CD4-positive, alpha-beta T cell (primary cell): Measurements from ENCODE around the gene NKRF. TPM values are rescaled to one million over a fixed set of nuclear protein-coding genes. Genes with fewer than 3 reads are reported as not detected.
A peak's percentile ranks its signal among the peaks of the same experiment; 100 is the strongest.

Source experiments
- ATAC-seq: fragments of 200-7000 bp; cut with Tn5 transposase; one replicate; pipeline ENCODE4 v1.10.0; 2022; ENCODE audit warnings: mild to moderate bottlenecking; ENCODE audit not compliant: poor library complexity
- CTCF ChIA-PET: fragments of 350-600 bp; sonication (Branson Sonifier 250); formaldehyde crosslinking; loops from one replicate; lab custom pipeline; 2021; ENCODE audit warnings: antibody characterized with exemption, inconsistent platforms; lab: Charles Lee
- POLR2A ChIA-PET: fragments of 350-600 bp; sonication (Branson Sonifier 250); formaldehyde crosslinking; loops from one replicate; lab custom pipeline; 2021; ENCODE audit warnings: antibody characterized with exemption, inconsistent platforms; lab: Charles Lee
- DNase-seq, 14 experiments: peaks; one replicate each; pipeline ENCODE4 v3.0.0-alpha.2; 2013 to 2020; ENCODE audit warnings: mixed read lengths in 2 of 14
- H3K27ac ChIP-seq, 2 donors: one replicate each; pipeline versions ENCODE4 v1.5.1 to v1.7.0; 2013; ENCODE audit warnings: low read length in 2 of 2, low read depth in 1 of 2, mild to moderate bottlenecking in 1 of 2
- H3K27me3 ChIP-seq, 2 experiments: 1 replicate in 1 of 2; 2 replicates in 1 of 2; pipeline versions ENCODE4 v1.6.1 to v1.7.0; 2013; ENCODE audit warnings: low read length in 2 of 2, control low read depth in 1 of 2, mild to moderate bottlenecking in 1 of 2, moderate library complexity in 1 of 2; ENCODE audit not compliant: insufficient read depth in 2 of 2, control insufficient read depth in 1 of 2
- H3K36me3 ChIP-seq: one replicate; pipeline ENCODE4 v1.6.1; 2013; ENCODE audit warnings: low read length, control low read depth; ENCODE audit not compliant: insufficient read depth
- H3K4me1 ChIP-seq: one replicate; pipeline ENCODE4 v1.6.1; 2013; ENCODE audit warnings: low read length, control low read depth; ENCODE audit not compliant: insufficient read depth
- H3K4me3 ChIP-seq: one replicate; pipeline ENCODE4 v1.5.1; 2013; ENCODE audit warnings: mild to moderate bottlenecking, low read length, moderate library complexity
- H3K9me3 ChIP-seq, 2 experiments: 1 replicate in 1 of 2; 2 replicates in 1 of 2; pipeline versions ENCODE4 v1.6.1 to v1.7.0; 2013; ENCODE audit warnings: low read length in 2 of 2, mild to moderate bottlenecking in 2 of 2, control low read depth in 1 of 2, moderate library complexity in 1 of 2; ENCODE audit not compliant: control insufficient read depth in 1 of 2, insufficient read depth in 1 of 2
- H3K27ac Mint-ChIP-seq: one replicate; pipeline ENCODE4 v1.8.0; 2020; ENCODE audit warnings: mixed read lengths
- H3K27me3 Mint-ChIP-seq: one replicate; pipeline ENCODE4 v1.8.0; 2021; ENCODE audit warnings: mixed read lengths
- H3K36me3 Mint-ChIP-seq: one replicate; pipeline ENCODE4 v1.8.0; 2021; ENCODE audit warnings: low read depth, mixed read lengths
- H3K4me1 Mint-ChIP-seq: one replicate; pipeline ENCODE4 v1.8.0; 2021; ENCODE audit warnings: low read depth, mixed read lengths
- H3K4me3 Mint-ChIP-seq: one replicate; pipeline ENCODE4 v1.8.0; 2020; ENCODE audit warnings: mild to moderate bottlenecking, mixed read lengths
- H3K9me3 Mint-ChIP-seq: one replicate; pipeline ENCODE4 v1.8.0; 2020; ENCODE audit warnings: mixed read lengths
- intact Hi-C, 2 experiments: fragments of 100-400 bp; cut with DNase I in 1 of 2; cut with micrococcal nuclease in 1 of 2; formaldehyde crosslinking; loops; one replicate each; pipeline versions ENCODE4 v1.15.1 to v1.9.0; 2023 to 2025; cut with DNase I, micrococcal nuclease
- microRNA-seq: library from miRNA; unstranded; fragments of <30 nt; microRNA quantifications from one replicate; pipeline ENCODE4 v1.2.0, GENCODE V29; 2021; ENCODE audit warnings: borderline microRNAs expressed, borderline replicate concordance
- total RNA-seq, 174 experiments: library from RNA in 2 of 174; stranded (reverse) in 2 of 174; gene quantifications; one replicate each; pipeline ENCODE4 v1.2.3 and lab custom pipeline; 2021 to 2026
- TF ChIP-seq, protein P1 (sequence below): fragments of 200-600 bp; IDR thresholded peaks from one replicate; pipeline ENCODE4 v1.8.0; 2022; ENCODE audit warnings: antibody characterized with exemption, mild to moderate bottlenecking

The NKRF gene
- total RNA-seq, 2 experiments from 2014 or later = 16.4 to 16.5 TPM

GRCh38 chrX:119541188-119541587, 65.0 kb downstream of the NKRF start:
- intact Hi-C loops = no loop called here
- no peaks in the 10 kb centered on the region for H3K27me3 Mint-ChIP-seq
- Histone ChIP-seq H3K4me1 (no peaks in the 10 kb centered on the region), H3K4me3 (no peak overlapping the region), H3K27ac (no peak overlapping the region), H3K9me3 (no peaks in the 10 kb centered on the region), H3K36me3 (peaks cover 9% of the 10 kb centered on the region), H3K27me3 (no peaks in the 10 kb centered on the region)
- no peak overlapping the region for H3K27ac Mint-ChIP-seq
- DNase-seq (no peak), ATAC-seq (no peak)
- ChIA-PET CTCF (interaction anchor here (0.6 kb wide), 1 partner anchor 334 kb away, joined by 3 read pairs; no protein-coding TSS in a partner anchor), POLR2A (no interaction called here)
- H3K4me3 Mint-ChIP-seq = no peak overlapping the region
- TF ChIP-seq, protein P1, sequence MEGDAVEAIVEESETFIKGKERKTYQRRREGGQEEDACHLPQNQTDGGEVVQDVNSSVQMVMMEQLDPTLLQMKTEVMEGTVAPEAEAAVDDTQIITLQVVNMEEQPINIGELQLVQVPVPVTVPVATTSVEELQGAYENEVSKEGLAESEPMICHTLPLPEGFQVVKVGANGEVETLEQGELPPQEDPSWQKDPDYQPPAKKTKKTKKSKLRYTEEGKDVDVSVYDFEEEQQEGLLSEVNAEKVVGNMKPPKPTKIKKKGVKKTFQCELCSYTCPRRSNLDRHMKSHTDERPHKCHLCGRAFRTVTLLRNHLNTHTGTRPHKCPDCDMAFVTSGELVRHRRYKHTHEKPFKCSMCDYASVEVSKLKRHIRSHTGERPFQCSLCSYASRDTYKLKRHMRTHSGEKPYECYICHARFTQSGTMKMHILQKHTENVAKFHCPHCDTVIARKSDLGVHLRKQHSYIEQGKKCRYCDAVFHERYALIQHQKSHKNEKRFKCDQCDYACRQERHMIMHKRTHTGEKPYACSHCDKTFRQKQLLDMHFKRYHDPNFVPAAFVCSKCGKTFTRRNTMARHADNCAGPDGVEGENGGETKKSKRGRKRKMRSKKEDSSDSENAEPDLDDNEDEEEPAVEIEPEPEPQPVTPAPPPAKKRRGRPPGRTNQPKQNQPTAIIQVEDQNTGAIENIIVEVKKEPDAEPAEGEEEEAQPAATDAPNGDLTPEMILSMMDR = no peak
- no peaks in the 10 kb centered on the region for H3K9me3 Mint-ChIP-seq
- no peaks in the 10 kb centered on the region for H3K4me1 Mint-ChIP-seq
- H3K36me3 Mint-ChIP-seq = peaks cover 31% of the 10 kb centered on the region

DNA sequence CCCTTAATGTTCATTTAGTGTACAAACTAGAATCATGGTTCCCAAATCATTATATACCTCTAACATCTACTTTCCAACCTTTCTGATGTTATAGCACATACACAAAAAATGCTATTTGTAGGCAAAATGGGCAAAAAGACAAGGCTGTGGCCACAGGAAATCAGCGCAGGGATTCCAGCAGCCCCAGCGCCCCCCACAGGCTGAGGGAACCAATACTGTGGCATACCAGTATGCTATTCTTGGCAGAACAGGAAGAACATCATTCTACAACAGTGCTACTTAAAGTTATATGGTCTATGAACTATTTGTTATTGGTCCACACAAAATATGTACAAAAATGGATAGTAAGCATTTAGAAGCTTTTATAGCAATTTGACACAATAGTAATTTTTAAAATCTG, 66.4 kb downstream of the NKRF start:
- H3K27ac Mint-ChIP-seq = no peak overlapping the region
- TF ChIP-seq, protein P1 = no peak
- Histone ChIP-seq H3K4me3 (no peak overlapping the region), H3K27ac (no peak overlapping the region), H3K4me1 (no peaks in the 10 kb centered on the region), H3K27me3 (no peaks in the 10 kb centered on the region), H3K36me3 (peaks cover 9% of the 10 kb centered on the region), H3K9me3 (no peaks in the 10 kb centered on the region)
- POLR2A ChIA-PET = no interaction called here
- ATAC-seq (no peak), DNase-seq (peak in 5 of 14 experiments; percentile 1 to 18 (median 7))
- H3K27me3 Mint-ChIP-seq = no peaks in the 10 kb centered on the region
- H3K4me1 Mint-ChIP-seq = no peaks in the 10 kb centered on the region
- no peaks in the 10 kb centered on the region for H3K9me3 Mint-ChIP-seq
- no peak overlapping the region for H3K4me3 Mint-ChIP-seq
- H3K36me3 Mint-ChIP-seq = peaks cover 36% of the 10 kb centered on the region
- CTCF ChIA-PET = no interaction called here
- intact Hi-C loops = no loop called here

Small RNA genes lying within 50 kb of the gene (microRNA-seq; reads per million reads assigned to microRNA genes)
- gene MIR766 = 102 reads per million, percentile 65 among the genes with 10 or more reads in this experiment

Other genes with a start within 250 kb of the NKRF start
- 1 to 10 TPM in 1 of 2 experiments, under 1 TPM in 1; 0.91 to 1.0 TPM for gene SLC25A43, start 207.1 kb downstream of the NKRF start, total RNA-seq
- gene SLC25A5, start 138.0 kb downstream of the NKRF start, total RNA-seq = 100 to 1,000 TPM; 160 to 161 TPM
- 10 to 100 TPM; 25.1 to 27.0 TPM for gene STEEP1, start 41.0 kb downstream of the NKRF start, total RNA-seq
- gene UBE2A, start 31.9 kb downstream of the NKRF start, total RNA-seq = 100 to 1,000 TPM in 1 of 2 experiments, 10 to 100 TPM in 1; 88.8 to 101 TPM
- gene SEPTIN6, start 86.7 kb upstream of the NKRF start, total RNA-seq = 100 to 1,000 TPM; 132 to 134 TPM
- under 1 TPM; 0.25 to 0.44 TPM for gene SOWAHD, start 152.2 kb upstream of the NKRF start, total RNA-seq
- gene RPL39, start 185.2 kb upstream of the NKRF start, total RNA-seq = 1,000 to 10,000 TPM; 3,712 to 3,978 TPM
- 1 to 10 TPM; 4.7 to 5.7 TPM for gene UPF3B, start 246.5 kb upstream of the NKRF start, total RNA-seq